ENCODE data around the gene FARP1. TPM values are rescaled to one million over a fixed set of nuclear protein-coding genes. Genes with fewer than 3 reads are reported as not detected.

FARP1 gene
- polyA plus RNA-seq, 1 of the 3 experiments (the other 2 are of a cell fraction), result 12.0 TPM

DNA sequence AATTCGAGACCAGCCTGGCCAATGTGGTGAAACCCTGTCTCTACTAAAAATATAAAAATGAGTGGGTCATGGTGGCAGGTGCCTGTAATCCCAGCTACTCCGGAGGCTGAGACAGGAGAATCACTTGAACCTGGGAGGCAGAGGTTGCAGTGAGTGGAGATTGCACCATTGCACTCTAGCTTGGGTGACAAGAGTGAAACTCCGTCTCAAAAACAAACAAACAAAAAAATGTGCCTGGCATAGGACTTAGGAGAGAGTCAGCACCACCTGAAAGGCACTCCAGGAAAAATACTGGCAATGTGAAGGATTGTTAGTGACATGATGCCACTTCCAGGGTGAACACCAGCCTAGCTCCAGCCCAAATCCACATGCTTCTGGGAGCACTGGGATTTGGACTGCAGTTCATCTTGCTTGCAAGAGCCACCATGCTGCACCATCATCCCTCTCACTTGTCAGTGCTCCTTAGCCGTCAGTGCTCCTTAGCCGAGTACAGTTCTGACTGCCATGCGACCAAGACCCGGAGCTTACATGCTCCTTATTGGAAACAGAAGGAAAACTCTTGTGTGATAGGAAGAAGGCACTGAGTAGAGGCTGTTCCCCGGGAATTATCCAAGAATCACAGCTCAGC lies 179.3 kb downstream of the FARP1 start:
- WGBS (ENCODE audit: low lambda C conversion rate), result 93% methylated on average over 8 of the region's 8 CpGs
- TF ChIP-seq CHD2 (IDR thresholded peaks at IDR 0.05; ENCODE audit: low read length, partially characterized antibody) (no peak), GABPA (IDR thresholded peaks at IDR 0.05; ENCODE audit: low read depth) (no peak)
- Histone ChIP-seq H3K9ac (no peak overlapping the region), H3K79me2 (ENCODE audit: insufficient read depth) (no peaks in the 10 kb centered on the region; the same call in 1 of the 2 replicates), H3K27me3 (ENCODE audit: insufficient read depth) (no peaks in the 10 kb centered on the region), H3K4me1 (ENCODE audit: control insufficient read depth in 1 of 2, insufficient read depth in 2 of 2, low read depth in 1 of 2, low read length in 1 of 2) (peaks cover 0 to 2% of the 10 kb centered on the region in 2 experiments; a peak in 1 of 4 replicates), H3K9me3 (no peaks in the 10 kb centered on the region), H3K9me2 (no peaks in the 10 kb centered on the region), H3K36me3 (replicated peaks in 1 of 2; ENCODE audit: control insufficient read depth in 1 of 2, insufficient read depth in 2 of 2, low read length in 1 of 2) (no peaks in the 10 kb centered on the region), H3K27ac (ENCODE audit: low read depth in 2 of 2, low read length in 1 of 2) (no peak overlapping the region), H3K4me2 (no peak overlapping the region), H2AFZ (ENCODE audit: low read depth) (no peak overlapping the region), H3F3A (replicated peaks; ENCODE audit: insufficient read depth) (no peaks in the 10 kb centered on the region), H3K4me3 (ENCODE audit: low read depth in 2 of 2, low read length in 1 of 2) (no peak overlapping the region), H4K20me1 (ENCODE audit: insufficient read depth) (no peaks in the 10 kb centered on the region)
- ChIA-PET POLR2A (no interaction called here), CTCF (interaction anchor here (0.9 kb wide), 1 partner anchor 351 kb away, joined by 5 read pairs; no protein-coding TSS in a partner anchor)
- no peak for DNase-seq

DNA sequence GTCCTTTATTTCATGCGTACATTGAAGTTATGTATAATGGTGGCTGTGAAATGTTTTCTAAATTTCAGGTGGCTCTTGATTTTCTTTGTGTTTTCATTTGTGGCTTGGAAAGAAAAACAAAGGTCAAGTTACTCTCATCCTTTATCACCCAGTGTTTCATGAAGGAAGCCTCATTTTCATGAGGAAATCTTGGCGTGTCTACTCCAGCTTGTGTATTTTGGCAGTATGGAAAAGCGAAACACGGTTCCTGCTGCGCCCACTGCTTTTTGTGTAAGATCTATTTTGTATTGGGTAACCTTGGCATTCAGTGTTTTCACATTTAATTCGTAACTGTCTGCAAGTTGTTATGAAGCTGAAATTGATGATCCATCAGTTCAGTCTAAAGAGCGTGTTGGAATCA lies 181.2 kb downstream of the FARP1 start:
- 98% methylated on average over 7 of the region's 7 CpGs for WGBS (ENCODE audit: low lambda C conversion rate)
- Histone ChIP-seq H3K36me3 (replicated peaks in 1 of 2; ENCODE audit: control insufficient read depth in 1 of 2, insufficient read depth in 2 of 2, low read length in 1 of 2) (no peaks in the 10 kb centered on the region), H3K9me2 (no peaks in the 10 kb centered on the region), H3K79me2 (ENCODE audit: insufficient read depth) (no peaks in the 10 kb centered on the region), H3K9ac (no peak overlapping the region), H4K20me1 (ENCODE audit: insufficient read depth) (no peaks in the 10 kb centered on the region), H2AFZ (ENCODE audit: low read depth) (no peak overlapping the region), H3F3A (replicated peaks; ENCODE audit: insufficient read depth) (no peaks in the 10 kb centered on the region), H3K4me2 (no peak overlapping the region), H3K9me3 (no peaks in the 10 kb centered on the region), H3K4me1 (ENCODE audit: control insufficient read depth in 1 of 2, insufficient read depth in 2 of 2, low read depth in 1 of 2, low read length in 1 of 2) (peaks cover 6 to 7% of the 10 kb centered on the region in 2 experiments; a peak in 2 of 4 replicates), H3K4me3 (ENCODE audit: low read depth in 2 of 2, low read length in 1 of 2) (no peak overlapping the region), H3K27me3 (ENCODE audit: insufficient read depth) (no peaks in the 10 kb centered on the region), H3K27ac (ENCODE audit: low read depth in 2 of 2, low read length in 1 of 2) (no peak overlapping the region)
- POLR2A ChIA-PET, result no interaction called here
- CTCF ChIA-PET, result no interaction called here
- DNase-seq, result no peak
- TF ChIP-seq, protein P1, sequence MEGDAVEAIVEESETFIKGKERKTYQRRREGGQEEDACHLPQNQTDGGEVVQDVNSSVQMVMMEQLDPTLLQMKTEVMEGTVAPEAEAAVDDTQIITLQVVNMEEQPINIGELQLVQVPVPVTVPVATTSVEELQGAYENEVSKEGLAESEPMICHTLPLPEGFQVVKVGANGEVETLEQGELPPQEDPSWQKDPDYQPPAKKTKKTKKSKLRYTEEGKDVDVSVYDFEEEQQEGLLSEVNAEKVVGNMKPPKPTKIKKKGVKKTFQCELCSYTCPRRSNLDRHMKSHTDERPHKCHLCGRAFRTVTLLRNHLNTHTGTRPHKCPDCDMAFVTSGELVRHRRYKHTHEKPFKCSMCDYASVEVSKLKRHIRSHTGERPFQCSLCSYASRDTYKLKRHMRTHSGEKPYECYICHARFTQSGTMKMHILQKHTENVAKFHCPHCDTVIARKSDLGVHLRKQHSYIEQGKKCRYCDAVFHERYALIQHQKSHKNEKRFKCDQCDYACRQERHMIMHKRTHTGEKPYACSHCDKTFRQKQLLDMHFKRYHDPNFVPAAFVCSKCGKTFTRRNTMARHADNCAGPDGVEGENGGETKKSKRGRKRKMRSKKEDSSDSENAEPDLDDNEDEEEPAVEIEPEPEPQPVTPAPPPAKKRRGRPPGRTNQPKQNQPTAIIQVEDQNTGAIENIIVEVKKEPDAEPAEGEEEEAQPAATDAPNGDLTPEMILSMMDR (IDR thresholded peaks at IDR 0.05), result no peak
- TF ChIP-seq YY1 (IDR thresholded peaks at IDR 0.05; ENCODE audit: low read depth), result no peak
- TF ChIP-seq RCOR1 (IDR thresholded peaks at IDR 0.05; ENCODE audit: low read length), result no peak
- no peak for TF ChIP-seq SIN3A (IDR thresholded peaks at IDR 0.05; ENCODE audit: borderline replicate concordance, low read depth, low read length)
- no peak for TF ChIP-seq EP300 (IDR thresholded peaks at IDR 0.05; ENCODE audit: borderline replicate concordance in 1 of 2, low read depth in 1 of 2, low read length in 1 of 2)
- no peak for TF ChIP-seq GATA2 (CRISPR knock-in tag; IDR thresholded peaks at IDR 0.05)
- TF ChIP-seq CHD2 (IDR thresholded peaks at IDR 0.05; ENCODE audit: low read length, partially characterized antibody), result no peak
- no peak for TF ChIP-seq POLR2AphosphoS5 (IDR thresholded peaks at IDR 0.05; ENCODE audit: low read depth, low read length)
- no peak for TF ChIP-seq TCF12 (IDR thresholded peaks at IDR 0.05)
- TF ChIP-seq TAF1 (IDR thresholded peaks at IDR 0.05; ENCODE audit: borderline replicate concordance, low read depth, low read length), result no peak
- TF ChIP-seq MEF2A (IDR thresholded peaks at IDR 0.05; ENCODE audit: borderline replicate concordance, low read depth), result no peak
- TF ChIP-seq MXI1 (IDR thresholded peaks at IDR 0.05; ENCODE audit: low read depth, low read length), result no peak
- TF ChIP-seq, protein P2, sequence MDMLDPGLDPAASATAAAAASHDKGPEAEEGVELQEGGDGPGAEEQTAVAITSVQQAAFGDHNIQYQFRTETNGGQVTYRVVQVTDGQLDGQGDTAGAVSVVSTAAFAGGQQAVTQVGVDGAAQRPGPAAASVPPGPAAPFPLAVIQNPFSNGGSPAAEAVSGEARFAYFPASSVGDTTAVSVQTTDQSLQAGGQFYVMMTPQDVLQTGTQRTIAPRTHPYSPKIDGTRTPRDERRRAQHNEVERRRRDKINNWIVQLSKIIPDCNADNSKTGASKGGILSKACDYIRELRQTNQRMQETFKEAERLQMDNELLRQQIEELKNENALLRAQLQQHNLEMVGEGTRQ (IDR thresholded peaks at IDR 0.05; ENCODE audit: borderline replicate concordance, low read depth, low read length), result no peak
